Activated CD8-positive, alpha-beta memory T cell treated with anti-CD3 and anti-CD28 coated beads for 24 hours (primary cell): ENCODE data around the gene PCSK6.

Experiments used
- DNase-seq: peaks from one replicate; pipeline ENCODE4 v3.0.0-alpha.2; 2020

Gene PCSK6

DNA sequence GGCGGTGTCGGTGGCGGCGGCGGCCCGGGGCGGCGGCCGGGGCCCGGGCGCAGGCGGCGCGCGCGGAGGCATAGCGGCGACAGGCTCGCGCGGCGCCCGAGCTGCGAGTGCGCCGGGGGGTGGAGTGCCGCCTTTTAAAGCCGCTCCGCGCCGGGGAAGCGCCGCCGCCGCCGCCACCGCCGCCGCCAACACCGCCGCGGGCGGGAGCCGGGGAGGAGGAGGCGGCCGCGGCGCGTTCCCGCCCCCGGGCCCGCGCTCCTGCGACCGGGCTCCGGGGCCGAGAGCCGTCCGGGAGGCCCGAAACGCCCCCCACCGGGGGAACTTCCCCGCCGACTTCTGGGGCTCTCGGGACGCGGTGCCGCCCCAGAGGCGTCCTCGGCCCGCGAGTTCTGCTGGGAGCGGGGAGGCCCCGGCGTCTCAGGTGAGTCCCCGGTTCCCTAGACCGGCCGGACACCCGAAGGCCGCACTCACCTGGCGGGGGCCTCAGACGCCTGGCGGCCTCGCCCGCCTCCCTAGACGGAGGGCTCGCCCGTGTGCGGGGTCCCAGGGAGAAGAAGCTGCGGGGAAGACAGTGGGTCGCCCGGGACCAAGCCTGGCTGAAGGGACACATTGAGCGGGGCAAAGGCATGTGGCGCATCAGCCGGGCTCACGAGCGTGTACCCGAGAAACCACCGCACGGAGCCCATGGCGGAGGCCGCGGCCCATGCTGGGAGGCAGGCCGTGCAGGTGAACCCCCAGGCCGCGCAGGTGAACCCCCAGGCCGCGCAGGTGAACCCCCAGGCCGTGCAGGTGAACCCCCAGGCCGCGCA lies at the start of gene PCSK6:
PCSK6 (minus strand) TSS at position 109 of the 809 bp plus-strand sequence; CDS start at position 72, 37 bp downstream.
- DNase-seq: peak; percentile 56

- DNase-seq: no peak
These were observed 49.5 kb upstream of the PCSK6 start for GRCh38 chr15:101538996-101539395.

DNA sequence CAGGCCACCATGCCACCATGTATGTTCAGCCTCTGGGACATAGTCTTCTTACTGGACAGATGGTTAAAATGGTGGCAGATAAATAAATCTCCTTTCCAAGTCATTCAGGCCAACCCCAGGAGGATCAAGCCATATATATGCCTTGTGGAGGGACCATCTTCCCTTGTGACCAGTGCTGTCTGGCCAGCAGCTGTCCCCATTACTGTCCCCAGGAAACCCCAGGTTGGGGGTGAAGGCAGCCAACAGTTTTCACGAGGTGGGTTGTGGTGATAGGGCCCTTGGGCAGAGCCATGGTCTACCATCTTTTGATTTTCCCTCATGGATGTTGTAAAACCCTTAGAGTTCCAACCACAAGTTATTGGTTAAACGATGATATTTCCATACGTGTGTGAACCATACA lies 48.7 kb upstream of the PCSK6 start:
- peak; percentile 11 for DNase-seq

GRCh38 chr15:101537483-101538080 lies 48.1 kb upstream of the PCSK6 start:
- DNase-seq: no peak

GRCh38 chr15:101536875-101537405 lies 47.4 kb upstream of the PCSK6 start:
- peak; percentile 26 for DNase-seq

DNA sequence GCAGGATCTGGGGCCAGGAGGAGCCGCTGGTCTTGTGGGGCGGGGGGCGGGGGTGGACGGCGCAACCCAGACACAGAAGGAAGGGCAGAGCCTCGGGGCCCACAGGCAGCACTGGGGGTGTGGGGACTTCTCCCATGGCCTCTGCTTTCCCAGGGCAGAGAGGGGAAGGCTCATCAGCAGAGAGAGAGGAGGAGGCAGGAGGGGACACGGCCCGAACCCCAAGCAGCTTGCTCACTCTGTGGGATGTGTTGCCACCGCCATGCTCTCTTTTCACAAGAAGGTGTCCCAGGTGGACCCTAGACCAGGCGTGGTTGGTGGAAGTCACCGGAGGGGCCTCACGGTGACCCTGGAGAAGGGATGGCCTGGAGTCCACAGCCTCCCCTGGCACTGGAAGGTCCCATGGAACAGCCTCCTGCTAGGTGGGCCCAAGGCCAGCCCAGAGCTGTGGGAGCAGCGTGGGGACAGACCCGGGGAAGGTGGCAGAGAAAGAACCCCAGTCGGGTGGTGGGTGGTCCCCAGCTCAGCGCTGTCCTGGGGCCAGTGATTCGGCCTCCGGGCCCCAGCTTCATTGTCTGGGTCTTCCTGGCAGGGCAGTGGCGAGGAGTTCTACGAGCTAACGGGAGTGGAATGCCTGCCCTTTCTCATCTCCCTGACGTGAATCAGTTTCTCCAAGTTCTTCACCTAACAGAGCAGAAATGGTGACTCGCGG lies 46.8 kb upstream of the PCSK6 start:
- DNase-seq: peak; percentile 42

DNA sequence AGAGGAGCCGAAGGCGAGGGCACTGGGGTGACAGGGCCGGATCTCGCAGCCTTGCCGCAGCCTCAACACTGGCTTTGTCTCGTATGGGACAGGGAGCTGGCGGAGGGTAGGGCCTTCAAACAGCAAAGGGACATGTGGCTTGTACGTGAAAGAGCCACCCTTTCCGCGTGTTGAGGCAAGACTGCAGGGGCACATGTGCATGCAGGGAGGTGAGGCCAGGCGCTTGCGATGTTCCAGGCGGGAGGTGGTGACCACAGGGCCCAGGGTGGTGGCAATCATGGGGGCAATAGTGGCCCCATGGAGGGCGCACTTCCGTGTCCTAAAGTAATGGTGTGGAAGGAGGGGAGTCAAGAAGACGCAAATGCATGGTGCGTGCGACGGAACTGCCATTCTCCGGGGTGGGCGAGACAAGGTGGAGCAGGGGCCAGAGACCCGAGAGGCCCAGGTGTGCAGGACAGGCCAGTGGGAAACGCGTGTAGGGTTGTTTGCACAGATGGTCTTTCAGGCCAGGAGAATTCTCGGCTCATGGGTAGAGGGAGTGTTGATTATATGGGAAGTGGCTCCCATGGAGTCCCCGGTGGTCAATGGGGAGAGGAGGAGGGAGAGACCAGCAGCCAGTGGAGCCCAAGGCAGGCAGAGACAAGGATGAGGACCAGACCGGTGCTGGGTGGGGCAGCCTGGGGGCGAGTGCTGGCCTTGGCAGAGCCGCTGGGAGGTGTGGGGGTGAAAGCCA lies 45.8 kb upstream of the PCSK6 start:
- peak; percentile 42 for DNase-seq

DNA sequence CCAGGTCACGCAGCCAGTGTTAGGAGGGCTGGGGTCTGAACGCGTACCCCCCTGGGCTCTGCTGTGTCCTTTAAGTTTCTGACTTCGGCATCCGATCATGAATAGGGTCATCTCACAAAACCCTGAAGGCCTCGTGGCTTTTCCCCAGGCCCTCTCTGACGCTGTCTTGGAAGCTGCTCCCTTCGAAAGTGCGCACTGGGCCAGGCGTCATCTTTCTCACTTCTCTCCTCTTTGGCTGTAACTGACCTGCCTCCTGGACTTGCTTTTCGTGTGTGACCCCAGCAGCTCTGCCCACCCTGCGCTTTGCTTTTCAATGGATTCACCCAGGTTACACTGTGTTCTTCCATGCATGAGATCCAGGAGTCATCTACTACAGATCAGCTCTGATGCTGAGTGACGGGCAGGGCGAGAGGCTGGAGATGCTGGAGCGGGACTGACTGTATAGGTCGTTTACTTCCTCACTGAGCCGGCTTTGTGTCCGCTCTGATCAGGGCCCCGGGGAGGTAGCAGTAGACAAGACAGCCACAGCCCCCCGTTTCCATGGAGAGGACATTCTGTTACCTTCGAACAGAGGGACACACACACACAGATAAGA lies 45.0 kb upstream of the PCSK6 start:
- DNase-seq: peak; percentile 21

DNA sequence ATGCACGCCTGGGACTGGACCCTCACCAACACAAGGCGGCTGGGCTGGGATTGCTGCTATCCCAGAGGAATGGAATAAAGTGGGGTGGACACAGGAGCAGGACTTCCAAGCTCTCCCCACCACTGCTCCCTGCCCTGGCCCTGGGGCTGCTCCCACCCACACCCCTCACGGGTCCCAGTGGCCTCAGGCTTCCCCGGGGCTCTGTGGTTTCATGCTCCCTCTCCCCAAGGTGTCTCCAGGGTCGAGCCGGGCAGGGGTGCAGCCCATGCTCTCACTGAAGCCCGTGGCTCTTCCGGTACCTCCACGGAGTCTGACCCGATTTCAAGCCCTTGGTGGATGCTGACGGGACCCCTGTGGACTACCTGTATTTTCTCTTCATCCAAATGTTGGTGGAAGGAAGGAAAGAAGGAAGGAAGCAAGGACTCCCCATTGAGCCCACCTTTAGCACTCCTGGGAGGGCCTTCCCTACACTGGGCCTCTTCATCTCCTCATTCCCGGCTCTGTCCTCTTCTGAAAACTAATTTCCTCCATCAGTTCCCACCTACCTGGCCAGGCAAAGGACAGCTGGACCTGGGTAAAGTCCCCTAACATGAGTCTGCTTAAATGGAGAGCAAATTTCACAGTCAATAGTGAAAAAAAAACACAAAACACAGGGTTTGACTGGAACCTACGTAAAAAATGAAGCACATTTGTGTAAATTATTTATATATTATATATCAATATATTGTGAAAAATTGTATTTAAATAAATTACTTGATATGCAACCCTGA lies 44.0 kb upstream of the PCSK6 start:
- DNase-seq: no peak

DNA sequence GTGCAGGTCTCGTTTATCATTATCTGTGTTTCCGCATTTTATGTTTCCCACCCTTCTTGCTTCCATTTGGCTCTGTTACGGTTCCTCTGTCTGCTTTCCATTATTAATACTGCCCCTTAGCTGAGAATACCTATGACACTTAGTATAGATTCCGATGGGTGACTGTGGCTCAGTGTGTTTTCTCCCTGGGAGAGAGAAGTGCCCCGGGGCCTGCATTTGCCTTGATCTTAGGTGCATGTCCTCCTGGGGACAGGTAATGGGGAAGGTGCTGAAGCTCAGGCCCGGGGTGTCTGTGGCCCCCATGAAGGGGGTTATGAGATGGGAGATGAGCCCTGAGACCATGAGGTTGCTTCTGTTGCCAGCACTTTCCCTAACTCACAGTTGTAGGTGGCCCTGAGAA lies 43.4 kb upstream of the PCSK6 start:
- DNase-seq: peak; percentile 40

GRCh38 chr15:101531170-101531569 lies 41.7 kb upstream of the PCSK6 start:
- DNase-seq: no peak

- DNase-seq: no peak
These were observed 40.9 kb upstream of the PCSK6 start for GRCh38 chr15:101530224-101530958.

- no peak for DNase-seq
These were observed 39.4 kb upstream of the PCSK6 start for GRCh38 chr15:101528917-101529299.

DNA sequence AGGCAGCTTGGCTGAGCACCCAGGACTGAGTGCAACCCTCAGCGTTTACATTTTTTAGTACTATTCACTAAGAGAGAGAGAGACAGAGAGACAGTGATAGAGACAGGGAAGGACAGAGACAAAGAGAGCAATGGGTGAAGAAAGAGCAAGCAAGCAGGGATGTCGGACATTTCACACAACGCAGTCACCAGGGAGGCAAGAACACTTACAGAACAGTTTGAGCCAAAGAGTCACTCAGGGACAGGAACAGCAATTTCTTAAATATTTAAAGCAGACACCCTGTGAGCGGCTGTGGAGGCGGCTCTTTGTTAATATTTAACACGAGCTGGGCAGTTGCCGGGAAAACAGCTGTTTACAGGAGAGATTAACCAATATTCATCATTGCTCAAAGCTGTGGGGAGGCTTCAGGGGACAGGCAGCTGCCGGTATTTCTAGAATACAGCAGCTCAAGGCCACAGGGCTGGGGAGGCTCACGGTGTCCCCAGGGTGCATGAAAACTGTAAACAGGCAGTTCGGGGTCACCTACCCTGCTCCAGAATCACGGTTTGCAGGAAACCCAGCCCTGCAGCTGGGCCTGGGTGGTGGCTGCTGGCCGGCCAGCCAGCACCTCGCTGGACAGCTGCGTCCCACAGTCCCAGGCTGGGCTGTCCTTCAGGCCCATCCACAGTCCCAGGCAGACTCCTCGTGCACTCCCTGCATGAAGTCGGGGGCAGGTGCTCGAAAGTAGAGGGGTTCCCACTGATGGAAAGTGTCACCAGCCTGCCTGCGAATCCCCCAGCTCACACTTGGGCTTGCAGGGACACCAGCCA lies 38.8 kb upstream of the PCSK6 start:
- DNase-seq: no peak

- no peak for DNase-seq
These were observed 37.4 kb upstream of the PCSK6 start for GRCh38 chr15:101526890-101527289.

- no peak for DNase-seq
These were observed 36.9 kb upstream of the PCSK6 start for GRCh38 chr15:101526442-101526841.

- DNase-seq: no peak
These were observed 36.5 kb upstream of the PCSK6 start for GRCh38 chr15:101526021-101526420.

- DNase-seq: no peak
These were observed 35.7 kb upstream of the PCSK6 start for GRCh38 chr15:101525087-101525669.

DNA sequence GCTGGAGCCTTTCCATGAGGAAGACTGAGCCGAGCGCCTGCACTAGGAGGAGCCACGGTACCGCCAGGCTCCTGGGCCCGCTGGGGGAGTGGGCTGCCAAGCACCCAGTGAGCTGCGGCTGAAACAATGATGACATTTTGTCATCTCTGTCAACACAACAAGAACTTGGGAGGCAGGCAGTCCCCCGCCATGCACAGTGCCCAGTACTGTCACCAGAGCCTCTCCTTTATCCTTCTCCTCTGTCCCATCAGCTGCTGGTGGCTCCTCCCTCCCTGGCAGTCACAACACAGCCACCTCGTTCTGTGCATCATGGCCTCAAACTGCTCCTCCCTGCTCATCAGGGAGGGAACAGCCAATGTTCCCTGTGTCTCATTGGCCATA lies 34.0 kb upstream of the PCSK6 start:
- DNase-seq: no peak
